ENCODE measurements around the gene HK1. TPM values are rescaled to one million over a fixed set of nuclear protein-coding genes. Genes with fewer than 3 reads are reported as not detected.

The HK1 gene
- total RNA-seq, 1 experiment from 2014 or later: 98.8 TPM

DNA sequence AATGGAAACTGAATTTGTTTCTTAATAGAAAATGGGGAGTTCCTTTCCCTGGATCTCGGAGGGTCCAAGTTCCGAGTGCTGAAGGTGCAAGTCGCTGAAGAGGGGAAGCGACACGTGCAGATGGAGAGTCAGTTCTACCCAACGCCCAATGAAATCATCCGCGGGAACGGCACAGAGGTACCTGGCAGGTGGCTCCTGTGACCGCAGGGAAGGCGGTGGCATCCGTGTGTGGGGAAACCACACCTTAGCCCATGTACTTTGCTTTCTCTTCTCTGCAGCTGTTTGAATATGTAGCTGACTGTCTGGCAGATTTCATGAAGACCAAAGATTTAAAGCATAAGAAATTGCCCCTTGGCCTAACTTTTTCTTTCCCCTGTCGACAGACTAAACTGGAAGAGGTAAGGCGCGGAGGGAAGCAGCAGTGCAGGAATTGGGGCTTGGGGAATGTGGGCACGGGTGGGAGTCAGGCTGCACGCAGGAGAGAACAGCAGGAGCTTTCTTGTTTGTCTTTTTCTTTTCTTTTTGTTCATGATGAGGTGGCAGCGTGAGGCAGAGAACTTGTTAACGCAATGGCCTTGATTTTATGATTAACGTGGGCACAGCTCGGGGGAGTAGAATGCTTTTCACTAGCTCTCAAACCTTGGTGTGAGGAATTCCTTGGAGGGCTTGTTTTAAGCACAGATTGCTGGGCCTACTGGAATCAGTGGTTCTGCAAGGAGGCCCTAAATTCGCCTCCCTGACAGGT lies 45.4 kb upstream of the HK1 start:
- Histone ChIP-seq H2BK20ac (ENCODE audit: low read depth, low read length, poor library complexity, severe bottlenecking) (no peak overlapping the region), H3K4me1 (ENCODE audit: insufficient read depth, low read length) (peaks cover 6% of the 10 kb centered on the region; the same call in 1 of the 2 replicates), H3K27ac (ENCODE audit: insufficient read length, low read depth, low read length) (no peak overlapping the region), H2BK15ac (ENCODE audit: low read depth, low read length) (no peak overlapping the region), H3K56ac (ENCODE audit: insufficient read length, low read depth, low read length) (no peak overlapping the region), H3K4ac (ENCODE audit: low read depth, low read length) (no peak overlapping the region), H4K20me1 (ENCODE audit: control insufficient read depth, insufficient read depth, insufficient read length) (no peaks in the 10 kb centered on the region), H2BK12ac (ENCODE audit: insufficient read length, low read depth, low read length) (no peak overlapping the region), H2AK5ac (ENCODE audit: insufficient read length, low read length) (no peak overlapping the region), H4K5ac (ENCODE audit: insufficient read length, low read depth, low read length) (no peak overlapping the region), H3K18ac (ENCODE audit: insufficient read length, low read depth, low read length) (no peak overlapping the region), H3K79me1 (ENCODE audit: insufficient read depth, low read depth, low read length, poor library complexity, severe bottlenecking) (no peaks in the 10 kb centered on the region), H3K14ac (ENCODE audit: insufficient read depth, low read length) (no peak overlapping the region), H3K23me2 (ENCODE audit: insufficient read length, low read depth, low read length, poor library complexity, severe bottlenecking) (no peaks in the 10 kb centered on the region), H3K9ac (ENCODE audit: extremely low read depth, insufficient read length, low read length) (no peak overlapping the region), H2BK120ac (ENCODE audit: low read depth, low read length, poor library complexity, severe bottlenecking) (no peak overlapping the region), H3K9me3 (ENCODE audit: control insufficient read depth, low read depth, low read length) (no peaks in the 10 kb centered on the region), H2BK5ac (ENCODE audit: insufficient read length, low read length) (no peak overlapping the region), H3K27me3 (ENCODE audit: insufficient read depth, low read length) (no peaks in the 10 kb centered on the region; the same call in 1 of the 2 replicates), H2AFZ (ENCODE audit: low read length) (no peak overlapping the region), H3T11ph (ENCODE audit: low read length) (no peak overlapping the region), H4K91ac (ENCODE audit: insufficient read length, low read depth, low read length) (no peak overlapping the region), H4K8ac (replicated peaks; ENCODE audit: insufficient read length, low read depth, low read length) (no peak overlapping the region), H3K4me2 (ENCODE audit: insufficient read depth, insufficient read length, low read length) (no peak overlapping the region), H3K23ac (ENCODE audit: insufficient read length, low read depth, low read length) (no peak overlapping the region), H3K79me2 (ENCODE audit: insufficient read depth, low read length) (no peaks in the 10 kb centered on the region)
- no peak for TF ChIP-seq CTCF (conservative IDR thresholded peaks at IDR 0.05)
- Mint-ChIP-seq H3K4me3 (no peak overlapping the region), H3K9me3 (no peaks in the 10 kb centered on the region), H3K4me1 (peaks cover 16 to 23% of the 10 kb centered on the region in 2 experiments), H3K27me3 (ENCODE audit: low read depth) (no peaks in the 10 kb centered on the region; the same call in none of the 2 replicates), H3K27ac (peak overlapping the region in 2 of 3 experiments; percentile 13 to 68; a peak in 2 of 7 replicates), H3K36me3 (ENCODE audit: insufficient read depth in 1 of 3, low read depth in 3 of 3) (no peaks in the 10 kb centered on the region)
- DNase-seq: no peak
- no CpG with 5 or more reads among the region's 22 CpGs for WGBS (ENCODE audit: extremely low coverage, insufficient read length, low lambda C conversion rate)

Data from H9 (cell line).